Measurements from ENCODE around the gene SLC4A1AP. TPM values are rescaled to one million over a fixed set of nuclear protein-coding genes. Genes with fewer than 3 reads are reported as not detected.
"Not testable (repeated sequence)": the region's sequence is repeated elsewhere in the genome, so short reads cannot be mapped to it uniquely, and the experiment has no call there.

SLC4A1AP gene
- polyA plus RNA-seq, 1 donor from 2014 or later = 47.9 TPM

GRCh38 chr2:27681841-27682240, 18.2 kb downstream of the SLC4A1AP start:
- Histone ChIP-seq H3K79me2 (replicated peaks; ENCODE audit: insufficient read depth, low read length) (no peaks in the 10 kb centered on the region), H3F3A (ENCODE audit: insufficient read depth, low read length, poor library complexity, severe bottlenecking) (no peaks in the 10 kb centered on the region), H4K20me1 (ENCODE audit: insufficient read depth) (no peaks in the 10 kb centered on the region), H3K9me2 (ENCODE audit: insufficient read depth, low read length) (no peaks in the 10 kb centered on the region), H3K4me2 (ENCODE audit: low read length) (no peak overlapping the region), H3K9ac (ENCODE audit: low read length) (no peak overlapping the region), H3K36me3 (ENCODE audit: insufficient read depth, low read length) (peaks cover 10% of the 10 kb centered on the region), H3K9me3 (ENCODE audit: low read length) (no peaks in the 10 kb centered on the region), H3K4me3 (ENCODE audit: low read length) (no peak overlapping the region), H3K27me3 (ENCODE audit: insufficient read depth, low read depth, low read length) (no peaks in the 10 kb centered on the region), H2AFZ (ENCODE audit: low read depth, low read length) (no peak overlapping the region), H3K27ac (ENCODE audit: low read length) (no peak overlapping the region)
- TF ChIP-seq EP300 (conservative IDR thresholded peaks at IDR 0.05; ENCODE audit: poor library complexity, severe bottlenecking) = no peak
- TF ChIP-seq REST (IDR thresholded peaks at IDR 0.05; ENCODE audit: borderline replicate concordance) = no peak
- no peak for TF ChIP-seq SMC3 (conservative IDR thresholded peaks at IDR 0.05; ENCODE audit: poor library complexity)
- TF ChIP-seq RAD21 (conservative IDR thresholded peaks at IDR 0.05) = no peak
- TF ChIP-seq CTCF (IDR thresholded peaks at IDR 0.05; ENCODE audit: poor library complexity, severe bottlenecking) = no peak
- TF ChIP-seq TAF1 (IDR thresholded peaks at IDR 0.05; ENCODE audit: low read depth) = no peak
- no peak for TF ChIP-seq EZH2 (IDR thresholded peaks at IDR 0.05; ENCODE audit: borderline replicate concordance, insufficient read depth, low read length, poor library complexity, severe bottlenecking)
- no peak for TF ChIP-seq POLR2AphosphoS5 (IDR thresholded peaks at IDR 0.05)
- TF ChIP-seq MXI1 (conservative IDR thresholded peaks at IDR 0.05; ENCODE audit: poor library complexity, severe bottlenecking) = no peak

- not testable (repeated sequence) for H3F3A ChIP-seq (ENCODE audit: insufficient read depth, low read length, poor library complexity, severe bottlenecking); H3K27ac ChIP-seq (ENCODE audit: low read length); H2AFZ ChIP-seq (ENCODE audit: low read depth, low read length); H3K27me3 ChIP-seq (ENCODE audit: insufficient read depth, low read depth, low read length); H4K20me1 ChIP-seq (ENCODE audit: insufficient read depth); H3K79me2 ChIP-seq (replicated peaks; ENCODE audit: insufficient read depth, low read length); H3K9ac ChIP-seq (ENCODE audit: low read length); H3K4me3 ChIP-seq (ENCODE audit: low read length); H3K9me3 ChIP-seq (ENCODE audit: low read length); H3K9me2 ChIP-seq (ENCODE audit: insufficient read depth, low read length); H3K4me2 ChIP-seq (ENCODE audit: low read length); H3K36me3 ChIP-seq (ENCODE audit: insufficient read depth, low read length)
Measured at GRCh38 chr2:27682334-27682771, 18.7 kb downstream of the SLC4A1AP start.

Data from neural cell (in vitro differentiated cells).